ENCODE results near the gene TMPRSS2.

The TMPRSS2 gene

GRCh38 chr21:41437729-41438128, 70.2 kb downstream of the TMPRSS2 start:
- Histone ChIP-seq H3K4me1 (ENCODE audit: control insufficient read depth, insufficient read depth, low read length) (no peaks in the 10 kb centered on the region), H3K9me3 (ENCODE audit: control insufficient read depth, insufficient read depth, low read depth, low read length) (no peaks in the 10 kb centered on the region), H3K27ac (ENCODE audit: extremely low read depth, low read depth, low read length) (no peak overlapping the region), H3K4me3 (ENCODE audit: low read depth, low read length) (no peak overlapping the region), H3K36me3 (ENCODE audit: control insufficient read depth in 2 of 2, insufficient read depth in 1 of 2, low read length in 2 of 2) (peaks cover 0 to 6% of the 10 kb centered on the region in 2 experiments; a peak in 1 of 3 replicates)
- CTCF ChIA-PET: no interaction called here
- TF ChIP-seq ZNF302 (tag by site-specific recombination; IDR thresholded peaks at IDR 0.05; ENCODE audit: low read depth) (no peak), ZNF2 (tag by site-specific recombination; IDR thresholded peaks at IDR 0.05) (no peak), ZNF791 (tag by site-specific recombination; IDR thresholded peaks at IDR 0.05) (no peak), ELK4 (IDR thresholded peaks at IDR 0.05; ENCODE audit: borderline replicate concordance, low read depth, low read length) (no peak), KLF9 (tag by site-specific recombination; IDR thresholded peaks at IDR 0.05; ENCODE audit: low read depth) (no peak), ZNF48 (tag by site-specific recombination; IDR thresholded peaks at IDR 0.05) (no peak), ZNF645 (tag by site-specific recombination; IDR thresholded peaks at IDR 0.05) (no peak), ZNF560 (tag by site-specific recombination; IDR thresholded peaks at IDR 0.05; ENCODE audit: borderline replicate concordance) (no peak), ZNF837 (tag by site-specific recombination; IDR thresholded peaks at IDR 0.05) (no peak), ZNF529 (tag by site-specific recombination; IDR thresholded peaks at IDR 0.05; ENCODE audit: insufficient replicate concordance) (no peak), ZFP37 (tag by site-specific recombination; IDR thresholded peaks at IDR 0.05) (no peak), ZNF521 (tag by site-specific recombination; IDR thresholded peaks at IDR 0.05) (no peak), GLIS1 (tag by site-specific recombination; IDR thresholded peaks at IDR 0.05) (no peak), TRIM28 (IDR thresholded peaks at IDR 0.05; ENCODE audit: borderline replicate concordance, low read length) (no peak), ZNF175 (tag by site-specific recombination; IDR thresholded peaks at IDR 0.05) (no peak), ZBTB10 (tag by site-specific recombination; IDR thresholded peaks at IDR 0.05) (no peak), ZNF660 (tag by site-specific recombination; IDR thresholded peaks at IDR 0.05) (no peak), ZNF501 (tag by site-specific recombination; IDR thresholded peaks at IDR 0.05) (no peak), ZNF701 (tag by site-specific recombination; IDR thresholded peaks at IDR 0.05) (no peak), ZNF449 (tag by site-specific recombination; IDR thresholded peaks at IDR 0.05) (no peak)
- POLR2A ChIA-PET: no interaction called here

DNA sequence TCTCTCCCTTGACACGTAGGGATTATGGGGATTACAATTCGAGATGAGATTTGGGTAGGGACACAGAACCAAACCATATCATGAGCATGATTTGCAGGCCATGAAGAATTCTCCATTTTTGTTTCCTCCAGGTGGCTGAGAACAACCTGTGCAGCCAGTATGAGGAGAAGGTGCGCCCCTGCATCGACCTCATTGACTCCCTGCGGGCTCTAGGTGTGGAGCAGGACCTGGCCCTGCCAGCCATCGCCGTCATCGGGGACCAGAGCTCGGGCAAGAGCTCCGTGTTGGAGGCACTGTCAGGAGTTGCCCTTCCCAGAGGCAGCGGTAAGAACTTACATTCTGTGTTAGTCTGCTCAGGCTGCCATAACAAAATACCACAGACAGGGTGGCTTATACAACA, 72.3 kb downstream of the TMPRSS2 start:
- CTCF ChIA-PET: no interaction called here
- no peaks in the 10 kb centered on the region for H3K9me3 ChIP-seq (ENCODE audit: control insufficient read depth, insufficient read depth, low read depth, low read length)
- H3K36me3 ChIP-seq (ENCODE audit: control insufficient read depth in 2 of 2, insufficient read depth in 1 of 2, low read length in 2 of 2): peaks cover 0 to 6% of the 10 kb centered on the region in 2 experiments; a peak in 1 of 3 replicates
- H3K27ac ChIP-seq (ENCODE audit: extremely low read depth, low read depth, low read length): no peak overlapping the region
- no peak for TF ChIP-seq REPIN1 (tag by site-specific recombination; IDR thresholded peaks at IDR 0.05; ENCODE audit: low read depth)
- TF ChIP-seq, protein P1, sequence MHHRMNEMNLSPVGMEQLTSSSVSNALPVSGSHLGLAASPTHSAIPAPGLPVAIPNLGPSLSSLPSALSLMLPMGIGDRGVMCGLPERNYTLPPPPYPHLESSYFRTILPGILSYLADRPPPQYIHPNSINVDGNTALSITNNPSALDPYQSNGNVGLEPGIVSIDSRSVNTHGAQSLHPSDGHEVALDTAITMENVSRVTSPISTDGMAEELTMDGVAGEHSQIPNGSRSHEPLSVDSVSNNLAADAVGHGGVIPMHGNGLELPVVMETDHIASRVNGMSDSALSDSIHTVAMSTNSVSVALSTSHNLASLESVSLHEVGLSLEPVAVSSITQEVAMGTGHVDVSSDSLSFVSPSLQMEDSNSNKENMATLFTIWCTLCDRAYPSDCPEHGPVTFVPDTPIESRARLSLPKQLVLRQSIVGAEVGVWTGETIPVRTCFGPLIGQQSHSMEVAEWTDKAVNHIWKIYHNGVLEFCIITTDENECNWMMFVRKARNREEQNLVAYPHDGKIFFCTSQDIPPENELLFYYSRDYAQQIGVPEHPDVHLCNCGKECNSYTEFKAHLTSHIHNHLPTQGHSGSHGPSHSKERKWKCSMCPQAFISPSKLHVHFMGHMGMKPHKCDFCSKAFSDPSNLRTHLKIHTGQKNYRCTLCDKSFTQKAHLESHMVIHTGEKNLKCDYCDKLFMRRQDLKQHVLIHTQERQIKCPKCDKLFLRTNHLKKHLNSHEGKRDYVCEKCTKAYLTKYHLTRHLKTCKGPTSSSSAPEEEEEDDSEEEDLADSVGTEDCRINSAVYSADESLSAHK (tag by site-specific recombination; IDR thresholded peaks at IDR 0.05): no peak
- TF ChIP-seq ZNF416 (tag by site-specific recombination; IDR thresholded peaks at IDR 0.05): no peak
- no peak for TF ChIP-seq KLF10 (tag by site-specific recombination; IDR thresholded peaks at IDR 0.05)
- TF ChIP-seq, protein P2, sequence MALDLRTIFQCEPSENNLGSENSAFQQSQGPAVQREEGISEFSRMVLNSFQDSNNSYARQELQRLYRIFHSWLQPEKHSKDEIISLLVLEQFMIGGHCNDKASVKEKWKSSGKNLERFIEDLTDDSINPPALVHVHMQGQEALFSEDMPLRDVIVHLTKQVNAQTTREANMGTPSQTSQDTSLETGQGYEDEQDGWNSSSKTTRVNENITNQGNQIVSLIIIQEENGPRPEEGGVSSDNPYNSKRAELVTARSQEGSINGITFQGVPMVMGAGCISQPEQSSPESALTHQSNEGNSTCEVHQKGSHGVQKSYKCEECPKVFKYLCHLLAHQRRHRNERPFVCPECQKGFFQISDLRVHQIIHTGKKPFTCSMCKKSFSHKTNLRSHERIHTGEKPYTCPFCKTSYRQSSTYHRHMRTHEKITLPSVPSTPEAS (tag by site-specific recombination; IDR thresholded peaks at IDR 0.05): no peak
- TF ChIP-seq ZNF341 (tag by site-specific recombination; IDR thresholded peaks at IDR 0.05; ENCODE audit: low read depth): no peak
- no peak overlapping the region for H3K4me3 ChIP-seq (ENCODE audit: low read depth, low read length)
- POLR2A ChIA-PET: no interaction called here
- H3K4me1 ChIP-seq (ENCODE audit: control insufficient read depth, insufficient read depth, low read length): no peaks in the 10 kb centered on the region

Measured in HEK293 (cell line).